ENCODE measurements around the gene ACOT7.

ACOT7 gene

DNA sequence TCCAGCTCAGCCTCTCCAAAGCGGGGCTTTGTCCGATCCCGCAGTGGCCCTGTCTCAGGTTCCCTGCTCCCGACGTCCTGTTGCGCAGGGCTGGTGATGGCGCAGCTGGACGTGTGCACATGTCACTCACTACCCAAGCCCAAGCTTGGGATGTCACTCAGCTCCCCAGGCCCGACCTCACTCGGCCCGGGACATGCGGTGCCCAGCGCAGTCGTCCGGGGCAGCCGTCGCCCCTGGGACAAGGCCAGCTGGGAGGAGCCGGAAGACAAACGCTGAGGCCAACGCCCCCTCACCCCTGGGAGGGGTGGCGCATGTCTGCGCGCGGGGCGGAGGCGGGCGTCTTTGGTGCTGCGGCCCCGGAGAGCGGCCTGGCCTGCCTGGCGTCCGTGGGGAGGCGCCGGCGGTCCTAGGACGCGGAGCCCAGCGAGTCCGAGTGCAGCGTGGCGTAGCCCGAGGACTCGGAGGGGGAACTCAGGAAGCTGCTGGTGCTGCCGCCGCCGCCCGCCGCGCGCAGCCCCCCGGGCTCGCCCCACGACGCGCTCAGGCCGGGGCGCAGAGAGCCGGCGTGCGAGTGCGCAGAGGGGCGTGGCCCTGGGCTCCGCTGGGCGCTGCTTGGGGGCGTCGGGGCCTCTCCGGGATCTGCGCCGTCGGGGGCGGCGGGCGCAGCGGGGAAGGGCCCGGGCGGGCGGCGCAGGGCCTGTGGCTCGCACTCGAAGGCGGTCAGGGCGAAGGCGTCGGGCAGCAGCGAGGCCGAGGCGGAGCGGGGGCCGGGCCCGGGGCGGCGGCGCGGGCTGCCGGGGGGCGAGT is 144.4 kb downstream of the ACOT7 start:
- peak; percentile 47 for DNase-seq (ENCODE audit: low spot score)

DNA sequence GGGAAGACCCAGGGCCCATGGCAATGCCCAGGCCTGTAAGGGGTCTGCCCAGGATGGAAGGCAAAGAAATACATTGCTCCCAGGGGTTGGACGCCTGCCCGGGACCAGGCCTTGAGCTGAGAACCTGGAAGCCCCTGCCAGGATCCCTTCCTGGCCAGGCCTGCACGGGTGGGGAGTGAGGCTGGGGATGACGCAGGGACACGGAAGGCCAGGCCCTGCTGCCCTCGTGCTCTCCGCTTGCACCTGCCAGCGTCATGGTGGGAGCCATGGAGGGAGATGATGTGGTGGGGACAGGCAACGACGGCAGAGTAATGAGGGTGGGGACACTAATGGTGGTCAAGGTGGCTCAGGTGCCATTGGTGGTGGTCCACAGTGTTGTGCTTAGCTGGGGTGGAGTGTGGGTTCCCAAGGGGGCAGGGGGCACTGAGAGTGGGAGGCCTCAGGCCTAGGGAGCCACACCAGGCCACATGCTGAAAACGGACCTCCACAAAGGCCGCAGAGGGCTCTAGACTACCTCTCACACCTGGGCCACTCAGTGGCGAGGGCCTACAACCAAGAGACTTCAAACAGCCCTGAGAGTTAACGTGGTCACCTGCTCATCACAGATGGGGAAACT is 145.3 kb downstream of the ACOT7 start:
- DNase-seq (ENCODE audit: low spot score), result no peak

DNA sequence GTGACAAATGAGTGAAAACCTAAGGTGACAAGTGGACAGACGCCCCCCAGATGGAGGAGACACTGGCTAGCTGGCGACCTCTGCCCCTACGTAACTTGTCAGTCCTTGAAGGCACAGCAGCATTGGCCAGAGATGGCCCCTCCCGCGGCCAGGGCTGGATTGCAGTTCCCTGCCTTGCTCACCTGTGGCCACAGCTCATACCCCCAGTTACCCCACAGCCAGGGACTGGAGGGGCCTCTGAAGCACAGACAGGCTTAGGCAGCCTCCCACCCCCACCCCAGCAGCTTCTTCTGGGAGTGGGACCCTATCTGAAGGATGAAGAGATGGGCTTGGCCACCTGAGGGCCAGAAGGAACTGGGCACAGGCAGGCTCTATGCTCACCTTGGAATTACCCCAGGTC is 145.9 kb downstream of the ACOT7 start:
- no peak for DNase-seq (ENCODE audit: low spot score)

DNA sequence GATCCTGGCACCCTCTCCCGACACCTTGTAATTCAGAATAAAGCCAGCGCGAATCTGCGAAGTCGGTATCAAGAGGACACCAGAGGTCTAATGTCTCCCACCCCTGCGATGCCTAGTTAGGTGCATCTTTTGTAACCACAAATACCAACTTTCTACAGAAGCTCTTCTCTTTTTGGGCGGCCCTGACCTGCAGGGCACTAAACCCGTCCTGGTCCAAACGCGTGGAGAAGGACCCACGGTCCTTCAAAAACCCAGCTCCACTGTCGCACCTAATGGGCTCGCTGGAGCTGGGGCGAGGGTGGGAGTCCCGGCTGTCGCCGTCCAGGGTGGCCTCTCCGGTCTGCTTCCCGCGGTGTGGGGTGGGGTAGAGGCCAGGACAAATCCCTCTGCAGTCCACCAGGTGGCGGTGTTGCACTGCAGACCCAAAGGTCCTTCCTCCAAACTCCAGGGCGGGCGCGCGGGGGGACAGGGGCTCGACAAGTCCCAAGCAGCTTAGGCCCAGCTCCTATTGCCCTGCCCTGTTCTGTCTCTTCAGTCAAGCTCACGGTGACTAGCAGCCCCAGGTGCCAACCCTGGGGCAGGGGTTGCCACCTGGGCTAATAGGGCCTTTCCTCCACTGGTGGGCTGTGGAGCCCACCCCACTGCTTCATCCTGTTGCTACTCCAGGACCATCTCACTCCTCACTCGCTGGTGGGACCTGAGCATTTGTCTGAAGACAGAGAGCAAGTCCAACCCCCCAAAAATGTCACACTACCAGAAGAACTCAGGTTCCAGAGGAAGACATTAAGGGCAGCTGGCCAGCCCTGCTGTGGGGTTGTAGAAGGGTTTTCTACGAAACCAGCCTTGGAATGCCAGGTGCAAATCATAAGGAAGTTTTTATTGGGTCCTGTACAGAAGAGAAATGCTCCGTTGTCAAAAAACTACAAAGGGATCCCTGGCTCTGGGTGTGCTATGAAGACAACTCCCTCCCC is 146.8 kb downstream of the ACOT7 start:
- DNase-seq (ENCODE audit: low spot score), result peak; percentile 94

DNA sequence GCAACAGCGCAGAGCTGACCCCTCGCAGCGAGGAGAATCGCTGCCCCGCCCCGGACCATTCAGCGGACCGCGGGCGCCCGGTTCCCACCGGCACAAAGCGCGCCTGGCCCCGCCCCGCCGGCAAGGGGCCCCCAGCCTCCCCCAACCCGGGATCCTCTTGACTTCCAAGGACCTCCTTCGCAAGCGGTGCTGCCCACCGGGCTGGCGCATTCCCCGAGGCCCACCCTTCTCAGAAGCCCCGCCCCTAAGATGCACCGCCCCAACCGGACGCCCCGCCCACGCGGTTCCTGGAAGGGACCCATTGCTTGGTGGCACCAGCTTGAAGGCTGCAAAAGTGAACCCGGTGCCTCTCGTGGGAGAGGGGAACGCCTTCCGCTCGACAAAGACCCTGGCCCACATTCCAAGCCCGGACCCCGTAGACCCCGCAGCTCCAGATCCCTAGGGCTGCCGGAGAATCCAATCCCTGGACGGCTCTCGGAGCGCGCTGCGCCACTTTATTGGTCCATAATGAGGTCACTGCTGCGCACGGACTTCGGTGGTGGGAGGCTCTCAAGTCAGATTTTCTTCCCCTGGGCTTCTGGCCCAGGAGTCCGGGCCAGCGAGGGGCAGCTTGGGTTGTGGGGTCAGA is 147.6 kb downstream of the ACOT7 start:
- DNase-seq (ENCODE audit: low spot score), result no peak

DNA sequence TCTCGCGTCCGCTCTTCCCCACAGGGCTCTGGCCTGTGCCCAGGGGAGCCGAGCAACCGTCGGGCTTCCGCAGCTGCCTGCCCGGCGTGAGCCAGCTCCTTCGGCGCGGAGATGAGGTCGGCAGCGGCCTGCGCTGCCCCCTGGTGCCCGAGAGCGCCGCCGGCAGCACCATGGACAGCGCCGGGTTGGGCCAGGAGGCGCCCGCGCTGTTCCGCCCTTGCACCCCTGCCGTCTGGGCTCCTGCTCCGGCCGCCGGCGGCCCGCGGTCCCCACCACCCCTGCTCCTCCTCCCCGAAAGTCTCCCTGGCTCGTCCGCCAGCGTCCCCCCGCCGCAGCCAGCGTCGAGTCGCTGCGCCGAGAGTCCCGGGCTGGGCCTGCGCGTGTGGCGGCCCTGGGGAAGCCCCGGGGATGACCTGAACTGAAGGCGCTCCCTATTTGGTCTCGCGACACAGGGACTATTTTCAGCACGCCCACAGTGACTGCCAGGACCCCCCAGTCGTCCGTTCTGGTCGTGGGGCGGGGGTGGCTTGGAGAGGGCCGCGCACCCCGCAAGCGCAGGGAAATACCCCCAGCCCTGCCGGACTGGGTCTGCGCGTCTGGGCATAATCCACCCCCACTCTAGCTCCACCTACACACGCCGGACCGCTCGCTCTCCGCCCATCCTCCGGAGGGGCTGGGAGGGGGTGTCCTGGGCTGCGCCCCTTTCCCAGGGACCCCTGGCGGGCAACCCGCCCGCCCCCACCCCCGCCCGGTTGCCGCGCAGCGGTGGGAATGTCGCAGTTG is 148.3 kb downstream of the ACOT7 start:
- DNase-seq (ENCODE audit: low spot score), result peak; percentile 91

DNA sequence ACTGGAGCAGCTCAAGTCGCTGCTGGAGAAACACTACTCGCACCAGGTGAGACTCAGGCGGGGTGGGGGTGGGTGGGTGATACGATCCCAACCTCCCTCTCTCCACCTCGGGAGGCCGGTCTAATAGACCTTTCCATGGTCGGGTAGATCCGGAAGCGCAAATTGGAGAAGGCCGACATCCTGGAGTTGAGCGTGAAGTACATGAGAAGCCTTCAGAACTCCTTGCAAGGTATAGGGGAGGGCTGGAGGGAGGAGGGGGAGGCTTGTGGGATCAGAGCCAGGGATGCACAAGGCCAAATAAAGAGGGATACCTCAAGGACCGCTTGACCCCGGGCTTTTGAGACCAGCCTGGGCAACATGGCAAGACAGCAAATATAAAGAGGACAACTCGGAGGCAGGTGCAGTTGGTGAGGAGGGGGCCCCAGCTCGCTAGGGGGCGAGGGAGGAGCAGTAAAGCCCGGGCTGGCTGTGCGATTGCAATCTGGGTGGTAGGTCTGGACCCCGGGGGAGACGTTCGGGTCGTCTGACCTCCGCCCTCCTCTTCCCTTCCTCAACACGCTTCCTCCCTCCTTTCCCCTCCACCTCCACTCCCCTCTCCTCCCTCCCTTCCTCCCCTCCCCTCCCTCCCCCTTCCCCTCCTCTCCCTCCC is 149.0 kb downstream of the ACOT7 start:
- no peak for DNase-seq (ENCODE audit: low spot score)

DNA sequence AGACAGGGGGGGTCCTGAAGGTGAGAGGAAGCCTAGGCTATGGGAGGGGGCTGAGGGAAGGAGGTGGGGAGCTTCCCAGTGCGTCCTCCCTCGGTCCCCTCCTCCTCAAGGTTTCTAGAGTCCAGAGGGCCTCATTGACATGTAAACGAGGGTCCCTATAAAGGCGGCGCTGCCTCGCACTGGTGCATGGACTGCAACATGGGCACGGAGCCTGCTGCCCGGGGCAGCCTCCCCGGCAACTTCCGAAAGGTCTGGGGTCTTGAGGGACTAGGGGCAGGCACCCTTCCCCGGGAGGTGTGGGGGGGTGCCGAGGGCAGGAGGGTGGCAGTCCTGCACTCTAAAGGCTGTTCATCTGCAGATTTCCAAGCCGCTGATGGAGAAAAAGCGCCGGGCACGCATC is 149.6 kb downstream of the ACOT7 start, which contains the start of gene HES3:
Gene HES3, plus strand, starts transcription at position 187 of the 400 bp plus-strand sequence. Its CDS starts 187 bp downstream, at position 374.
- DNase-seq (ENCODE audit: low spot score), result no peak

DNA sequence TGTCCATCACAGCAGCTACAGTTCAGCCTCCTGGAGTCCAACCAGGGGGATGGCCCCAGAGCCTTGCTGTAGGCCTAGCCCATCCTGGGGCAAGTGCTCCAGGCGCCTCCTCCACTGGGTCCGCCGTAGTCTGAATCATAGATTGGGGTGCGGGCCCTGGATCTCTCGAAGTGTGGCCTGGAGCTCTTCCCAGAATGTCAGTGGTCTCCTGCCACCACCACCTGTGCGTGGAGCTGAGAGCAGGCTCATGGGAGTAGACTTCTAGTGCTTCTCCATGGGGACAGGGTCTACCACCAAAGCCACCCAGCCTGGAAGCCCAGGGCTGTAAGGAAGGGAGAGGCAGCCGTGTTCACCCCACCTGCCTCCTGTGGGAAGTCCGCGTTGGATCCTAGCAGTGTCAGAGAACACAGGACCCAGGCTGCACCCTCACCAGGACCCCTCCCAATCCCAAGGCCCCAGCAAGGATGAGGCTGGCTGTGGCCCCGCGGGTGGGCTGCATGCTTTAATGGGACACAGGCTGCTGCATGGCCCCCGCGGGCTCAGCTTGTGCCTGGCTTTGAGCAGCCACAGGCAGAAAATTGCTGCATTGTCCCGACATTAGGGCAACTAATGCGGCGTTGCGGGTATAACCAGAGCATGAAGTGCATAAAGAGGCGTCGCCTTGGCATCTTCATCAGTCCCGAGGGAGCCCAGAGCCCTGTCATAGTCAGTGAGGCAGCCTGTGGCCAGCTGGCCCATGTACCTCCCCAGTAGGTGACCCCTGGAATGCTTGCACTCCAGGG is 150.3 kb downstream of the ACOT7 start:
- no peak for DNase-seq (ENCODE audit: low spot score)

DNA sequence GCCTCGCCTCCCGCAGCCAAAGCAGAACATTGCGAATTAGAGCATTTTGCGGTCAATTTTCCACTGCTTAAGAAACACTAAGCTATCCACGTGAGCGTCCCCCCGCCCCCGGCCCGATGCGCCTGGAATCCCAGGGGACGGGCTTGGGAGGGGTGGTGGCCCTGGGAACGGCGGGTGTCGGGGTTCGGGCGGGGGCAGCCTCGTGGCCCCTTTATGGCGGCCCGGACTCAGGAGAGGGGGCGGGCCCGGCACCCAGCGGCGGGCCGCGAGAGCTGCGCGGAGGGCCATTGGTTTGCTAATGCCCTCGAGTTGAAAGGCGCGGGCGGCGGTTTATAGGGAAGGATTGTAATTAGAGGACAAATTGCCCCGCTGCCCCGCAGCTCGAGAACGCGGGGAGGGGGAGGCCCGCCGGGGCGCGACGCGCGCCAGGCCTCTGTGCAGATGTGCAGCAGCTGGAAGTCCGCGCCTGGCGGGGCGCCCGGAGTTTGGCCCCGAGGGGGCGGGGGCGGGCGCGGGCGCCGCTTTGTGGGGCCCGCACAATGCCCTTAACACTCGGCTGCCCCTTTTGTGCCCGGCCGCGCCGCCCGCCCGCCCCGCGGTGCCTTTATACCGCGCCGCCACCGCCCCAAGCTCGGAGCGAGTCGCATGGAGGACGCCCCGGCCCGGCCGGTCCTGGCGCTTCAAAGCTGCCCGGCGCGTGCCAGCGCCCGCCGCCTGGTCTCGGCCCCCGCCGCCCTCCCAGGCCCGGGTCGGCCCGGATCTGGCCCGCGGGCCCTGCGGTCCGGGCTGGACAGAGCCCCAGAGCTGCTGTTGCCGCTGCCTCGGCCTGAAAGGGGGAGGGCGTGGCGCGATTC is 151.5 kb downstream of the ACOT7 start:
- DNase-seq (ENCODE audit: low spot score), result no peak

DNA sequence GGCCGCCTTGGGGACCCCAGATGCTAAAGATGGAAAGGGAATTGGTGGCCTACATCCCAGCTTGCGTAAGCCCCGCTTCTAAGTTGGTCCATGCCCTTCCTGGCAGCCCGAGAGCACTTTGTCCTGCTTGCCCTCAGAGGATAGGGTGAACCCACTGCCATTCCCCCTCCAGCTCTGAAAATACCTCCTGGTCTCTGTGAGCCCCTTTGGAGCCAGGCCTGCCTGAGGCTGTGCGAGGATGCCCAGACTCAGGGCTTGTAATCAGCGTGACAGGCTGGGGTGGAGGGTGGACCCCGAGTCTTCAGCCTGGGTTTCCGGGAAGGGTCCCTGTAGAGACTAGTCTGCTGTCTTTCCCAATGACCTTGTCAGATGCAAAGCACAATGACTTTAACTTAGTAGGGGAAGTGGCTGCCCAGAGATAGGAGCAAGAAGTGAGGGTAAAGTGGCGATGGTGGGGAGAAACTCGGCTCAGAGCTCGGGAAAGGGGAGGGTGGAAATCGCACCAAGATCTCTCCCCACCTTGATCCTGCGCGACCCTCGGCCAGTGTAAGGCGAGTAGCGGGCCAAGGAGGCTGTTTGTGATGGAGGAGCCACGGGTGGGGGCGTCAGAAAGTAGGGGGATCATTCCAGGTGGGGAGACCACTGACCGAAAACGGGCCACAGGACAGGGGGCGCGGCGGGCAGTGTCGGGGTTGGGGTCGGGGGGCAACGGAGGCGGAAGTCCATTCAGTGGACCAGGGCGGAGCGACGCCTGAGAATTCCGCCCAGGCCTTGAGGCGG is 152.3 kb downstream of the ACOT7 start:
- DNase-seq (ENCODE audit: low spot score), result no peak

DNA sequence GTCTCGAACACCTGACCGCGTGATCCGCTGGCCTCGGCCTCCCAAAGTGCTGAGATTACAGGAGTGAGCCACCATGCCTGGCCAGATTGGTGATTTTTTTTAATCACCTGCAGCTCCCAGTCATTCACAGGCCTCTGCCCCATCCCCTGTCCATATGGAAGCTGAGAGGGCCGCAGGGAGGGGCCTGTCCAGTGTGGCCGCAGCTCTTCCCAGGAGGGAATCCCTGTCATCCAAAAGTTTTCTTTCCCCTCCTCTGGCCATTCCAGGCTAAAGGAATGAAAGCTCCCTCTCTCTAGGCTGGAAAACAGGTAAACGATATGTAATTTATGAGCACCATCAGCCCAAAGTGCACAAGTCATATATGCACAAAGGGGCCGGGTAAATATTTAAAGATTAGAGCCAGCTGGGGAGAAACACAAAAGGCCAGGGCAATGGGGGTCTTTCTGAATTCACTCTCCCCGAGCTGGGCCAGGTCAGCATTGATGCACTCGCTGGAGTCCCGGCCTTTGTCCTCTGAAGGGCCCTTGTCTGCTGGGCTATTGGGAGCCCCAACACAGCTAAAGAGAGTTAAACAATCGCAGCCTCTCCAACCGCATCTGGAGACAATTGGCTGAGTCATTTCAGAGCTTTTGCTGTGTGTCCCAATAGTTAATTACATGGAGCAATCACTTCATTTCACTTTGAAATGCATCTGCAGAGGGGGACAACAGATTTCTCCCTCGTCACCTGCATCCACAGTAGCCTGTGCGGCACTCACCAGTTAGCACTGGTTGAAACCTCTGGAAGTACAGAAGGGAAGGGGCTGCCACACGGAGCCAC is 153.4 kb downstream of the ACOT7 start:
- DNase-seq (ENCODE audit: low spot score), result no peak

DNA sequence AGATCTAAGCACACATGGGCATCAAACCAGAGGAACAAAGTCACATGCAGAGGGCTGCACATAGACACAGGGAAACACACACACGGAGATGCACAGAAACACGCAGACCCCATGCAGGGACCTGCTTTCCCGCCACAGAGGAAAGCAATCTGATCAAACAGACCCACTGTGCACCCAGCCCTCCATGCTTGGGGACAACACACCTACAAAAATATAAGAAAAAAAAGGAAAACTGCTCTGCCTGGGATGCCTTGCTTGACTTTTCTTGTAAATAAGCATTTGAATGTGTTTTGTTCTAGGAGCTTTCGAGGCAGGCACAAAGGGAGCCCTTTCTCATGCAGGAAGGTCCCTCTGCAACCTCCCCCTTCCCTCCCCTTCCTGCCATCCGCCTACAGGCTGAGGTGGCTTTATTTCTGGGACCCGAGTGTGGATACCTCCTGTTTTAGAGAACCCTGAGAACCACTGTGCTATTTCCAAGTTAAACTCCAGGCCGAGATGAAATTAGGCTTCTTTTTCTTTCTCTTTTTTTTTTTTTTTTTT is 154.3 kb downstream of the ACOT7 start:
- no peak for DNase-seq (ENCODE audit: low spot score)

DNA sequence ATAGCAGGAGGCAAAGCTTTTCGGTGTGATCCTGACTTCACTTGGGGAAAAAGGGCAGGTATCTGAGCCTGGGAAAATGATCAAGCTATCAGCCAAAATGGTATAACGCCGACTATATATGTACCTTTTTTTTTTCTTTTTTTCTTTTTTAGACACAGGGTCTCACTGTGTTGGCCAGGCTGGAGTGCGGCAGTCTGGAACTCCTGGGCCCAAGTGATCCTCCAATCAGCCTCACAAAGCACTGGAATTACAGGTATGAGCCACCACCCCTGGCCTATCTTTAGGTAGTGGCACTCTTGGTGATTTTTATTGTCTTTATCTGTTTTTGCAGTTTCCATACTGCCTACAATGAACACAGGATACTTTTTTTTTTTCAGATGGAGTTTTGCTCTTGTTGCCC is 156.5 kb downstream of the ACOT7 start:
- no peak for DNase-seq (ENCODE audit: low spot score)

DNA sequence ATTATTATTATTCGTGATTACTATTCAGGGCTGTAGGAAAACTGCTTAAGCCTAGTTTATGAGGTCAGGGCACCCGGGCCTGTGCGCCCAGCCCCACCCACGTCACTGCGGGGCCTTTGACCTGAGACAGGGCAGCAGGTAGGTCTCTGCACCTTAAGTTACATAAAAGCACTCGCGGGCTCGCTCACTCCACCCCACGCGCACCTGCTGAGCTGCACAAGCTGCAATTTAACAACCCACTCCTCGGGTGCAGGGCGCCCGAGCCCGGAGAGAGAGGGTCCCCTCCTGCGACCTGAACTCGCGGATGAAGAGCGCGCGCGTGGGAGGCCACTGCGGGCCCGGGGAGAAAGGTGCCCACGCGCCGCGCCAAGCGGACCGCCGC is 158.3 kb downstream of the ACOT7 start:
- no peak for DNase-seq (ENCODE audit: low spot score)

DNA sequence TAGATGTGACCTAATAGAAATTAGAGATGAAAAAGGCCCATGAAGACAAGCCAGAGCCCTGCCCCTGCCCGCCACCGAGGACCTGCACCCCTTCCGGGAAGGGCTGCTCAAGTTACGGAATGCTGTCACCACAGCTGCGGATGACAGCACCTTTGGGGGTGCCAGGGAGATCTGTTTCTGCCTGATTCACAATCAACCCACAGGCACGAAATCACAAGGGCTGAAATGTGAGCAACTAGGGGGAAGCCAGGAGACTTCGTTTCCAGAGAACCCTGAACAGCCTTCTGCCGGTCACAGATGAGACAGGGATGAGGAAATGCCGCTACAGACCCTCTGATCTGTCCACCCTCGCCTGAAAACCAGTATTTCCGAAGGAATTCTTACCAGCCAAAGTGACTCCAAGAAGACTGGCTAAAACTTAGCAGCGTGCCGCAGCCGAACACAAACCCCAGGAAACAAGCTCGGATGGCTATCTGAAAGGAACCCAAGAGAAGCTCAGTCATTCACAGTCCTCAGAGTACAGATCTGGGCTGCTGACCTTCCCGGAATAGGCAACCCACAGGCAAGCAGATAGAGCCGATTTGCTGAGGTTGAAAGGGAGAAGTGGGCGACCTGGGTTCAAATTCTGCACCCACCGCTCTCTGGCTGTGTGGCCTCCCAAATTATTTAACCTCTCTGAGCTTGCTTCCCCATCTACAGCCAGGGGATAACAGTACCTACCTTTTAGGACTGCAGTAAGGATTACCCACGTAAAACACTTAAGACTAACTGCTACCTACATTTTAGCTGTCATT is 158.9 kb downstream of the ACOT7 start:
- DNase-seq (ENCODE audit: low spot score), result no peak

Data from hepatic stellate cell (primary cell).